HEK293 (cell line): ENCODE measurements around the gene GRM4.

Source experiments
- CTCF ChIA-PET: fragments of 350-600 bp; formaldehyde crosslinking; extraction: SDS; loops from one replicate; lab custom pipeline; 2021; ENCODE audit warnings: antibody characterized with exemption; lab: Yijun Ruan, JAX
- POLR2A ChIA-PET: fragments of 300-600 bp; formaldehyde crosslinking; extraction: SDS; loops from one replicate; lab custom pipeline; 2020; ENCODE audit warnings: antibody characterized with exemption, inconsistent platforms; lab: Yijun Ruan, JAX
- H3K27ac ChIP-seq: fragments of 200-500 bp; sonication (Bioruptor generic); 2 replicates; pipeline ENCODE4 v1.5.1; 2014; ENCODE audit warnings: low read depth, low read length, control low read depth, inconsistent platforms; ENCODE audit errors: extremely low read depth
- H3K36me3 ChIP-seq, 2 experiments: fragments of 200-500 bp in 1 of 2; sonication (Bioruptor generic) in 1 of 2; 1 replicate in 1 of 2; 2 replicates in 1 of 2; pipeline ENCODE4 v1.5.1; 2014 to 2017; ENCODE audit warnings: inconsistent platforms in 2 of 2, low read length in 2 of 2; ENCODE audit not compliant: control insufficient read depth in 2 of 2, insufficient read depth in 1 of 2
- H3K4me1 ChIP-seq: fragments of 200-500 bp; sonication (Bioruptor generic); 2 replicates; pipeline ENCODE4 v1.5.1; 2014; ENCODE audit warnings: mild to moderate bottlenecking, low read length, inconsistent platforms; ENCODE audit not compliant: control insufficient read depth, insufficient read depth
- H3K4me3 ChIP-seq: 2 replicates; pipeline ENCODE4 v1.5.1; 2011; ENCODE audit warnings: low read depth, mild to moderate bottlenecking, control low read depth, low read length, moderate library complexity
- H3K9me3 ChIP-seq: fragments of 200-500 bp; sonication (Bioruptor generic); 2 replicates; pipeline ENCODE4 v1.5.1; 2014; ENCODE audit warnings: low read depth, low read length, inconsistent platforms; ENCODE audit not compliant: control insufficient read depth, insufficient read depth
- GLIS2 ChIP-seq: fragments of 450-650 bp; formaldehyde crosslinking; IDR thresholded peaks from 2 replicates; pipeline ENCODE4 v1.5.1; 2016; ENCODE audit warnings: missing biosample characterization, missing genetic modification characterization
- HOXD13 ChIP-seq: sonication (generic); formaldehyde crosslinking; IDR thresholded peaks from 2 replicates; pipeline ENCODE4 v1.8.0; 2022; ENCODE audit warnings: missing genetic modification reagents, borderline replicate concordance
- IKZF3 ChIP-seq: fragments of 450-650 bp; IDR thresholded peaks from 2 replicates; pipeline ENCODE4 v1.5.0; 2018; ENCODE audit warnings: missing biosample characterization, mild to moderate bottlenecking, missing genetic modification characterization, moderate library complexity
- KLF16 ChIP-seq: fragments of 450-650 bp; formaldehyde crosslinking; IDR thresholded peaks from 2 replicates; pipeline ENCODE4 v1.5.1; 2017; ENCODE audit warnings: missing biosample characterization, missing genetic modification characterization
- KLF7 ChIP-seq: fragments of 450-650 bp; formaldehyde crosslinking; IDR thresholded peaks from 2 replicates; pipeline ENCODE4 v1.5.1; 2016; ENCODE audit warnings: missing biosample characterization, missing genetic modification characterization, borderline replicate concordance
- OVOL3 ChIP-seq: fragments of 450-650 bp; formaldehyde crosslinking; IDR thresholded peaks from 2 replicates; pipeline ENCODE4 v1.5.1; 2016; ENCODE audit warnings: missing biosample characterization, missing genetic modification characterization
- PRDM4 ChIP-seq: fragments of 450-650 bp; formaldehyde crosslinking; IDR thresholded peaks from 2 replicates; pipeline ENCODE4 v1.5.1; 2017; ENCODE audit warnings: missing biosample characterization, missing genetic modification characterization
- TCF7L2 ChIP-seq: IDR thresholded peaks from 2 replicates; pipeline ENCODE4 v1.6.1; 2011; ENCODE audit warnings: low read depth, mild to moderate bottlenecking, inconsistent platforms, low read length, moderate library complexity, borderline replicate concordance
- ZBTB1 ChIP-seq: fragments of 450-650 bp; formaldehyde crosslinking; IDR thresholded peaks from 2 replicates; pipeline ENCODE4 v1.5.1; 2016; ENCODE audit warnings: missing biosample characterization, missing genetic modification characterization
- ZFP37 ChIP-seq: fragments of 450-650 bp; formaldehyde crosslinking; IDR thresholded peaks from 2 replicates; pipeline ENCODE4 v1.5.1; 2016; ENCODE audit warnings: missing biosample characterization, missing genetic modification characterization
- ZFP41 ChIP-seq: fragments of 450-650 bp; formaldehyde crosslinking; IDR thresholded peaks from 2 replicates; pipeline ENCODE4 v1.5.1; 2016; ENCODE audit warnings: missing biosample characterization, missing genetic modification characterization, borderline replicate concordance
- ZNF133 ChIP-seq: fragments of 450-650 bp; formaldehyde crosslinking; IDR thresholded peaks from 2 replicates; pipeline ENCODE4 v1.5.1; 2016; ENCODE audit warnings: missing biosample characterization, missing genetic modification characterization
- ZNF221 ChIP-seq: fragments of 450-650 bp; formaldehyde crosslinking; IDR thresholded peaks from 2 replicates; pipeline ENCODE4 v1.5.1; 2017; ENCODE audit warnings: missing biosample characterization, missing genetic modification characterization, borderline replicate concordance
- ZNF26 ChIP-seq: fragments of 450-650 bp; formaldehyde crosslinking; IDR thresholded peaks from 2 replicates; pipeline ENCODE4 v1.5.1; 2016; ENCODE audit warnings: missing biosample characterization, missing genetic modification characterization
- ZNF335 ChIP-seq: fragments of 450-650 bp; formaldehyde crosslinking; conservative IDR thresholded peaks from 2 replicates; pipeline ENCODE4 v1.5.1; 2016; ENCODE audit warnings: missing biosample characterization, missing genetic modification characterization
- ZNF426 ChIP-seq: fragments of 450-650 bp; formaldehyde crosslinking; IDR thresholded peaks from 2 replicates; pipeline ENCODE4 v1.5.1; 2017; ENCODE audit warnings: missing biosample characterization, missing genetic modification characterization, mild to moderate bottlenecking, inconsistent platforms, moderate library complexity
- ZNF433 ChIP-seq: fragments of 450-650 bp; formaldehyde crosslinking; IDR thresholded peaks from 2 replicates; pipeline ENCODE4 v1.5.1; 2016; ENCODE audit warnings: missing biosample characterization, missing genetic modification characterization, low read depth
- ZNF530 ChIP-seq: fragments of 450-650 bp; formaldehyde crosslinking; IDR thresholded peaks from 2 replicates; pipeline ENCODE4 v1.5.1; 2016; ENCODE audit warnings: low read depth, missing biosample characterization, missing genetic modification characterization
- ZNF768 ChIP-seq: fragments of 450-650 bp; formaldehyde crosslinking; IDR thresholded peaks from 2 replicates; pipeline ENCODE4 v1.5.1; 2018; ENCODE audit warnings: missing biosample characterization, mild to moderate bottlenecking, missing genetic modification characterization
- ZXDB ChIP-seq: fragments of 450-650 bp; formaldehyde crosslinking; IDR thresholded peaks from 2 replicates; pipeline ENCODE4 v1.5.1; 2016; ENCODE audit warnings: missing biosample characterization, missing genetic modification characterization
- TF ChIP-seq, protein P1 (sequence below): fragments of 450-650 bp; formaldehyde crosslinking; IDR thresholded peaks from 2 replicates; pipeline ENCODE4 v1.5.1; 2016; ENCODE audit warnings: missing biosample characterization, missing genetic modification characterization

The GRM4 gene

GRCh38 chr6:34052071-34052825 lies 93.6 kb downstream of the GRM4 start (continued):
- no peak for TF ChIP-seq ZNF26
- TF ChIP-seq GLIS2 (tag by site-specific recombination): no peak
- no peak for TF ChIP-seq ZNF335 (tag by site-specific recombination)
- TF ChIP-seq PRDM4 (tag by site-specific recombination): no peak

- POLR2A ChIA-PET: no interaction called here
- no peaks in the 10 kb centered on the region for H3K4me1 ChIP-seq
- no peak overlapping the region for H3K4me3 ChIP-seq
- CTCF ChIA-PET: interaction anchor here (0.6 to 4.8 kb wide), 5 partner anchors 104 to 1079 kb away, joined by 3 to 120 read pairs (median 3); no protein-coding TSS in a partner anchor
- H3K36me3 ChIP-seq: no peaks in the 10 kb centered on the region
- no peak overlapping the region for H3K27ac ChIP-seq
- no peak for TF ChIP-seq ZNF221
- no peak for TF ChIP-seq TCF7L2
- TF ChIP-seq ZNF133 (tag by site-specific recombination): no peak
- no peak for TF ChIP-seq ZFP37 (tag by site-specific recombination)
- TF ChIP-seq ZXDB (tag by site-specific recombination): no peak
- no peak for TF ChIP-seq KLF7 (tag by site-specific recombination)
- TF ChIP-seq, protein P1, sequence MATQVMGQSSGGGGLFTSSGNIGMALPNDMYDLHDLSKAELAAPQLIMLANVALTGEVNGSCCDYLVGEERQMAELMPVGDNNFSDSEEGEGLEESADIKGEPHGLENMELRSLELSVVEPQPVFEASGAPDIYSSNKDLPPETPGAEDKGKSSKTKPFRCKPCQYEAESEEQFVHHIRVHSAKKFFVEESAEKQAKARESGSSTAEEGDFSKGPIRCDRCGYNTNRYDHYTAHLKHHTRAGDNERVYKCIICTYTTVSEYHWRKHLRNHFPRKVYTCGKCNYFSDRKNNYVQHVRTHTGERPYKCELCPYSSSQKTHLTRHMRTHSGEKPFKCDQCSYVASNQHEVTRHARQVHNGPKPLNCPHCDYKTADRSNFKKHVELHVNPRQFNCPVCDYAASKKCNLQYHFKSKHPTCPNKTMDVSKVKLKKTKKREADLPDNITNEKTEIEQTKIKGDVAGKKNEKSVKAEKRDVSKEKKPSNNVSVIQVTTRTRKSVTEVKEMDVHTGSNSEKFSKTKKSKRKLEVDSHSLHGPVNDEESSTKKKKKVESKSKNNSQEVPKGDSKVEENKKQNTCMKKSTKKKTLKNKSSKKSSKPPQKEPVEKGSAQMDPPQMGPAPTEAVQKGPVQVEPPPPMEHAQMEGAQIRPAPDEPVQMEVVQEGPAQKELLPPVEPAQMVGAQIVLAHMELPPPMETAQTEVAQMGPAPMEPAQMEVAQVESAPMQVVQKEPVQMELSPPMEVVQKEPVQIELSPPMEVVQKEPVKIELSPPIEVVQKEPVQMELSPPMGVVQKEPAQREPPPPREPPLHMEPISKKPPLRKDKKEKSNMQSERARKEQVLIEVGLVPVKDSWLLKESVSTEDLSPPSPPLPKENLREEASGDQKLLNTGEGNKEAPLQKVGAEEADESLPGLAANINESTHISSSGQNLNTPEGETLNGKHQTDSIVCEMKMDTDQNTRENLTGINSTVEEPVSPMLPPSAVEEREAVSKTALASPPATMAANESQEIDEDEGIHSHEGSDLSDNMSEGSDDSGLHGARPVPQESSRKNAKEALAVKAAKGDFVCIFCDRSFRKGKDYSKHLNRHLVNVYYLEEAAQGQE (tag by site-specific recombination): no peak
- TF ChIP-seq IKZF3 (tag by site-specific recombination): no peak
- TF ChIP-seq HOXD13 (CRISPR knock-in tag): no peak
- TF ChIP-seq ZFP41 (tag by site-specific recombination): no peak
- no peak for TF ChIP-seq ZNF426 (tag by site-specific recombination)
- TF ChIP-seq OVOL3: no peak
- no peak for TF ChIP-seq KLF16
- TF ChIP-seq ZNF433: no peak
- no peak for TF ChIP-seq ZNF530 (tag by site-specific recombination)
- TF ChIP-seq ZNF768: no peak
- TF ChIP-seq ZBTB1 (tag by site-specific recombination): no peak
- TF ChIP-seq, all 188 proteins: peak for 0
- H3K9me3 ChIP-seq: no peaks in the 10 kb centered on the region
These were observed 94.5 kb downstream of the GRM4 start for GRCh38 chr6:34051331-34051919.
